ENCODE data around the gene POLR1C.
"Not testable (repeated sequence)": the region's sequence is repeated elsewhere in the genome, so short reads cannot be mapped to it uniquely, and the experiment has no call there.

Gene POLR1C

GRCh38 chr6:43509984-43510826, 6.7 kb upstream of the POLR1C start, which contains the start of gene LRRC73:
Gene LRRC73 (minus strand): TSS chr6:43510346. CDS start chr6:43509785, 561 bp downstream.
- no peak for DNase-seq (ENCODE audit: low read depth)

DNA sequence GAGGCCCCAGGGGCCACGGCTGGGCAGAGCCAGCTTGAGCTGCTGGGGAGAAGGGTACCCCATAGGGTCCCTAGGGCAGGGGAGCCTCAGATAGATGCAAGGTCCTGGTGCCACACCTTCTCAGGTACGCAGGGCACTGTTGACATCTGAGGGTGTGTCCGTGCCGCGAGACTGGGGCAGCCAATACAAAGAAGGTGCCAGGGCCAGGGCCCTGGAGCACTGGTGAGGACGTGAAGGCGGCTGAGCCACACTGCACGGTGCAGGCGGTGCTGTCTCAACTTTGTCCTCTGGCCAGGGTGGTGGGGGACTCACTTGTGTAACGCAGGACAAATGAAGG, 6.1 kb upstream of the POLR1C start:
- no peak for DNase-seq (ENCODE audit: low read depth)

GRCh38 chr6:43511824-43512415, 5.0 kb upstream of the POLR1C start:
- DNase-seq (ENCODE audit: low read depth): no peak

DNA sequence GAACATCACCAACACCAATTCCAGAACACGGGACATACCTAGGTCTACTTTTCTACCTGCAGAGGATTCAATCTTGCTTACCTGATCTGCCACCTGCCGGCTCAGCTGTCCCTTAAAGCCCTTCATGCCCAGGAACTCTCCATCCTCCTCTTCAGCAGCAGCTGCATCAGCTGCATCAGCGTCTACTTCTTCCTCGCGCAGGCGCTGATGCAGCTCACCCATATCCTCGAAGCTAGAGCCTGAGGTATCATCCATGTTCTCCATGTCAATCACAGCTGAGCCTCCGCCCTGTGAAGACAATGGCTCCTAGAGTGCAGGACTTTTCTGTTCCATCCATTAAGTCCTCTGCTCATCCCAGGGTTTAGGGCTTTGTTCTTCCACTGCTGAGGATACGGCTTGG, 1.1 kb upstream of the POLR1C start:
- DNase-seq (ENCODE audit: low read depth): no peak

GRCh38 chr6:43516367-43516696, 557 bp upstream of the POLR1C start:
- DNase-seq (ENCODE audit: low read depth): no peak

DNA sequence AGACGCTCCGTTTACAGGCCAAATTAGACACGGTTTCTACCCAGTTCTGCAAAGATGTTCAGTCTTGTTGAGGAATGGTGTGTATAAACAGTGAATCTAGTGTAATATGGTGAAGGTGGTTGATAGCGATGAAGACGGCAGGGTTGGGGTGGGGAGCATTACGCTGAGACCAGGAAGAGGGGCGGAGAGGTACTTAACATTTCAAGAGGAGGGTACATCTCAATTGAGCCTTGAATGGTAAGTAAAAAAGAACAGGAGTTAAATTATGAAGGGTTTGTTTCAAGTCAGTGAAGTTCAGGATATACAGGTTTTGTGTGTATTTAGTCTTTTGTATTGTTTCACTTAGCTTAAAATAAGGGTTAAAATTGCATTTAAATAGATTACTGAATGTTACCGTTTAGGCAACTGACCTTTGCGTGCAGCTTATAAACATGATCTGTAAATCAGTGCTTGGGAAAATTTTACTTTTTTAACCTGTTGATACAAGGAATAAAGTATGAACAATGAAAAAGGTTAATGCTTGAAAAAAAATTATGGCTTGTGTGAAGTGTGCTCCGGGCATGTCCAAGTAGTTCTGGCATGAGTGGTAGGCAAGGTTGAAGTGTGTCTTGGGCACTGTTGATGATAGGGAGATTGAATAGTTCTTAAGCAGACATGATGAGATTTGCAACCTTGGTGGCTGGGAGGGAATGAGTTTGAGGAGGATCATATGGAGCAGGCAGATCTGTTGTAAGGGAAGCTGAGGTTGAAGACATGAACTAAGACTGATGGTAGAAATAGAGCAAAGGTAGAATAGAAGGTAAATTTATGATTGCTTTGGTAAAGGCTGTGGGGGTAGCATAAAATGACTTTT, 842 bp downstream of the POLR1C start:
- DNase-seq (ENCODE audit: low read depth): no peak

- DNase-seq (ENCODE audit: low read depth): no peak
Measured at GRCh38 chr6:43520097-43520496, 3.2 kb downstream of the POLR1C start.

DNA sequence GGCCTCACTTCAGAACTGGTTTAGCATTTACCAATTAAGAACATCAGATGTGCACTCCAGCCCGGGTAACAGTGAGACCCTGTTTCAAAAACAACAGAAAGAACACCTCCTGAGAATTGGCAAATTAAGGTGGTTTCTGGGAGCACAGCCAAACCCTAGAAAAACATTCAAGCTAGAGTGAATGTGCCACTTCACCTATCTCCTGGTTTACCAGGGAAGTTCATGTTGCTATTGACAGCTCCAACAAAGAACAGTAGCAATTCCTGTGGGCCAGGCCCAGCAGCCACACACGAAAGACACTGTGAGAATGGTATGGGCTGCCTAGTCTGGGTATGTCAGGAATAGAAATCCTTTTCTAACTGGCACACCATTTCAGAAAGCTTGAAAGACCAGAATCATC, 4.9 kb downstream of the POLR1C start:
- DNase-seq (ENCODE audit: low read depth): no peak

DNA sequence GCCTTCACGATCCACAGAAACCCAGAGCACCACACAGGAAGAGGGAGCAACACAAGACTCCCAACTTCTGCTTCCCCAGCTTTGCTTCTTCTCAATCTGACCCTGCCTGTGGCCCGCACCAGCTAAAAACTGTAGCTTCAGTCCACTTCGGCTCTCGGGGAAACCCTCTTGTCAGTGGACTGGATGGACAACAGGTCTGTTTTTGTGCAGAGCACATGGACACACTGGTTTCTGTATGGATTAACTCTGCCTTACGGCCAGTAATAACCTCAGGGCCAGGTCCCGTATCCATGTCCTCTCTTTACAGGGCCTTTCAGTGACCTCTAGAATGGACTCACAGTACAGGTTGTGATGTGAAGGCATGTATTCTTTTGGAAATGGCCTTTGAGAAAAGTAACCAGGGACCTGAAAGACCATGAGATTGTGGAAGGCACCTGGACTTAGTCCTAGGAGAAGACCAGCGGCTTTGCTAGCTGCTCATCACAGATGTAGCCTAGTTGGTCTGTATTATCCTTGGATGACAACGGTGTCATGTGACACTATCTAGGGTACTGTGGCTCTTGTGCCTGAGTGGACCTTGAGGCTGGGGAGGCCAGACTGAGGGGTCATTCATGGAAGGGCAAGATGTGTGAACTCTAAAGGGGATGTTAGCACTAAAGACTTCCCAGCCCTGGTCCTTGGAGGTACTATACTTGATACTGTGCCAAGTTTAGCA, 5.8 kb downstream of the POLR1C start:
- no peak for DNase-seq (ENCODE audit: low read depth)

DNA sequence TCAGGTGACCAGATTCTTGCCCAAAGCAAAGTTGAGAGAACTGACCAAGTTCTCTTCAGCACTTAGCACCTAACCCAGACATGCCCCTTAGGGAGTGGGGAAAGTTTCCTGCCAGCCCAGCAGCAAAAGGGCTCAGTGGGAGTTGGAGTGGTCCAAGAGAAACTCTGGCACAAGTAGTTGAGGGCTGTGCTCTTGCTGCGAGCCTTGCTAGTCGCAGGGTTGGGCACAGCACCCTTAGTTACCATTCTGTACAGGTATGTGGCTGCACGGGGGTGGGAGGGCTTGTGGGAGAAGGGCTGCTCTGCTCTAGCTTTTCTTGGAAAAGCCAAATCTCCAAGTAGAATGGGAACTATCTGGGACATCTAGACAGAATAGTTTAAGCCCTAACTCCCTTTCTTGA, 6.4 kb downstream of the POLR1C start:
- no peak for DNase-seq (ENCODE audit: low read depth)

- DNase-seq (ENCODE audit: low read depth): no peak
Measured at GRCh38 chr6:43524483-43524961, 7.6 kb downstream of the POLR1C start.

GRCh38 chr6:43532201-43532600, 15.3 kb downstream of the POLR1C start:
- no peak for DNase-seq (ENCODE audit: low read depth)

DNA sequence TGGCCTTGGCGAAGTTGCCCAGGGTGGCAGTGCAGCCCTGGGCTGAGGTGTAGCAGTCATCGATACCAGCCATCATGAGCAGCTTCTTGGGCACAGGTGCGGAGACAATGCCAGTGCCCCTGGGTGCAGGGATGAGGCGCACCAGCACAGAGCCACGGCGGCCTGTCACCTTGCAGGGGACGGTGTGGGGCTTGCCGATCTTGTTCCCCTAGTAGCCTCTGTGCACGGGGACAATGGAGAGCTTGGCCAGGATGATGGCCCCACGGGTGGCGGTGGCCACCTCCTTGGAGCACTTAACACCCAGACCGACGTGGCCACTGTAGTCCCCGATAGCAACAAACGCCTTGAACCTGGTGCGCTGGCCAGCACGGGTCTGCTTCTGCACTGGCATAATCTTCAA, 22.1 kb downstream of the POLR1C start:
- not testable (repeated sequence) for DNase-seq (ENCODE audit: low read depth)

- DNase-seq (ENCODE audit: low read depth): not testable (repeated sequence)
Measured at GRCh38 chr6:43539409-43539808, 22.5 kb downstream of the POLR1C start.

DNA sequence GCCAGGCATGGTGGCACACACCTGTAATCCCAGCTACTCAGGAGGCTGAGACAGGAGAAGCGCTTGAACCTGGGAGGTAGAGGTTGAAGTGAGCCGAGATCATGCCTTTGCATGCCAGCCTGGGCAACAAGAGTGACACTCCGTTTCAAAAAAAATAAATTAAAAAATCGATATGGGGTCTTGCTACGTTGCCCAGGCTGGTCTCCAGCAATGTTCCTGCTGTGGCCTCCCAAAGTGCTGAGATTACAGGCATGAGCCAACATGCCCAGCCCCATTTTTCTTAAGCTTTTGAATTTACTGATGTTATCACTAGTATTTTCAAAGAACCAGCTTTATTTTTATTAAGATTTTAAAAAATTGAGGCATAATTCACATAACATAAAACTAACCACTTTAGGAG, 23.6 kb downstream of the POLR1C start:
- no peak for DNase-seq (ENCODE audit: low read depth)

DNA sequence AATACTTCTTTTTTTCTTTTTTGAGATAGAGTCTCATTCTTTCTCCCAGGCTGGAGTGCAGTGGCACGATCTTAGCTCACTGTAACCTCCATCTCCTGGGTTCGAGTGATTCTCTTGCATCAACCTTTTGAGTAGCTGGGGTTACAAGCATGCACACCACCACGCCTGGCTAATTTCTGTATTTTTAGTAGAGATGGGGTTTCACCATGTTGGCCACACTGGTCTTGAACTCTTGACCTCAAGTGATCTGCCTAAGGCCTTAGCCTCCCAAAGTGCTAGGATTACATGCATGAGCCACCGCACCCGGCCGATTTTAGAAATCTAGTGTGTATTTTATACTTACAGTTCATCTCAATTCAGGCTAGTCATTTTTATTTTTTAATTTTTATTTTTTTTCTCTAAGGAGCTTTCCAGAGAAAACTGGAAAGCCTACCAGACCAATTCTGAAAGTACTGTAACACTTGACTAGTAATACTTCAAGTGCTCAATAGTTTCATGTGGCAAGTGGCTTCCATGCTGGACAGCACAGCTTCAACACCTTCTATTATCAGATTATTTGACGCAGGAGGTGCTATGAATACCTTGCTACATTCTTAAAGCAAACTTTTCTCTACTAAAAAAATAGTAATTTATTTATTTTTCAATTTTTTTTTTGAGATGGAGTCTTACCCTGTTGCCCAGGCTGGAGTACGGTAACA, 25.0 kb downstream of the POLR1C start:
- DNase-seq (ENCODE audit: low read depth): no peak

- DNase-seq (ENCODE audit: low read depth): no peak
Measured at GRCh38 chr6:43544461-43544860, 27.6 kb downstream of the POLR1C start.

- DNase-seq (ENCODE audit: low read depth): no peak
Measured at GRCh38 chr6:43547222-43547621, 30.3 kb downstream of the POLR1C start.

DNA sequence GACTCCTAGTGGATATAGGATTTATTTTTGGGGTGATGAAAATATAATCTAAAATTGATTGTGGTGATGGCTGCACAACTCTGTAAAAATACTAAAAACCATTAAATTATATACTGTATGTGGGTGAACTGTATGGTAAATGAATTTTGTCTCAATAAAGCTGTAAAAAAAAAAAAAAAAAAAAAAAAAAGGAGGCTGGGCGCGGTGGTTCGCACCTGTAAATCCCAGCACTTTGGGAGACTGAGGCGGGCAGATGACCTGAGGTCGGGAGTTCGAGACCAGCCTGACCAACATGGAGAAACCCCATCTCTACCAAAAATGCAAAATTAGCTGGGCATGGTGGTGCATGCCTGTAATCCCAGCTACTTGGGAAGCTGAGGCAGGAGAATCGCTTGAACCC, 40.7 kb downstream of the POLR1C start:
- DNase-seq (ENCODE audit: low read depth): not testable (repeated sequence)

GRCh38 chr6:43559328-43559727, 42.4 kb downstream of the POLR1C start:
- no peak for DNase-seq (ENCODE audit: low read depth)

DNA sequence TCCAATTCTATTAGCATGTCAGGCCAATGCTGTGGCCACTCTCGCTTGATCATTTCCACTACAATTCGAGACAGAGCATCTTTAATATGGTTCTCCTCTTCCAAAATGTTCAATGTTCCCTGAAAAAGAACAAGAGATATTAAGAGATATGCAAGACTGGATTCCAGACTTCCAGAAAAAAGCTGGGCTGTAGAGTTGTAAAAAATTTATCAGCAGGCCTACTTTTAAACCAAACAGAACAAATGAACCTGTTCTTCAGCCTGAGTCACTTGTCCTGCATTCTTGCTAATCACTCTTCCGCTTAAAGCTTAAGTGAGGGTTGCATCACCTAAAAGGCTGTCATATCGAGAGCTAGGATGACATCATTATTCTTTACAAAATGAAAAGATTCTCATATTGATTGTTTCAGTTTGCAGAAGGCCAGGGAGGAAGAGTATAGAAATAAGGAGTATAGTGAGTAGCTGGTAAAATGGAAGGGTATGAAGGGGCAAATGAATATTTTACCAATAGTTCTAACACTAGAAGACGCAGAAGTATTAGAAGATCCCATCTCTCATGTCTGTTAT, 54.1 kb downstream of the POLR1C start:
- DNase-seq (ENCODE audit: low read depth): peak; percentile 46
